Measurements from ENCODE around the gene PICALM. TPM values are rescaled to one million over a fixed set of nuclear protein-coding genes. Genes with fewer than 3 reads are reported as not detected.

PICALM gene
- polyA plus RNA-seq, 2 of the 4 experiments (the other 2 are of a cell fraction): 113 to 195 TPM

DNA sequence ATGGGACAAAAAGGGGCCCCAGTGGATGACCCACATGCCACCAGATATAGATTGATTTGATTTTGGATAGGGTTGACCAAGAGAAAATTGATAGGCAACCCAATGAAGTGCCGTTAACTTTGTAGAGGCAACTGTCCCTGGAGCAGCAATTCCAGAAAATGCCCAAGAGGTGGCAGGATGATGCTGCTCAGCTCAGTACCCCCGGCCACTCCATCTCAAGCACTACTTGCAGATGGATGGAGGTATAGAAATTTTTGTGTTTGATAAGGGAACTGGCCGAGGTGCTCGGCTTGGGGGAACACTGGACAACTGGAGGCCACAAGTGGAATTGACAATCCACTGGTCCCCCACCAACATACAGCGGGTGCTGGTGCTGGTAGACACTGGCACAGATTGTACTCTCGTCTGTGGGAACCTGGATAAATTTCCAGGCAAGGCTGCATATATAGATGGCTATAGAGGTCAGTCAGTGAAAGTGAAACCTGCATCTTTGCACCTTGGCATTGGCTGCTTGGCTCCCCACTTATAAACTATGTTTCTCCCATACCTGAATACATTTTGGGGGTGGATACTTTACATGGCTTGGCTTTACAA is 127.4 kb downstream of the PICALM start:
- Histone ChIP-seq H3K4me2 (no peak overlapping the region), H3K4me3 (no peak overlapping the region), H3K4me1 (no peaks in the 10 kb centered on the region), H3K9me3 (no peaks in the 10 kb centered on the region), H3K27ac (no peak overlapping the region)
- DNase-seq (ENCODE audit: low read depth in 1 of 2, low spot score in 1 of 2) (peak; percentile 47 to 66), ATAC-seq (peak; percentile 62 to 91; a peak in 5 of 6 replicates), FAIRE-seq (no peak)
- POLR2A ChIA-PET: no interaction called here
- TF ChIP-seq ZC3H11A (IDR thresholded peaks at IDR 0.05) (no peak), CEBPB (IDR thresholded peaks at IDR 0.05) (no peak), HES2 (IDR thresholded peaks at IDR 0.05) (no peak), ESRRA (IDR thresholded peaks at IDR 0.05; ENCODE audit: borderline replicate concordance, low read length) (no peak), MAZ (IDR thresholded peaks at IDR 0.05; ENCODE audit: borderline replicate concordance, low read depth, low read length) (no peak), KDM5A (IDR thresholded peaks at IDR 0.05) (no peak), ZFP36 (IDR thresholded peaks at IDR 0.05; ENCODE audit: borderline replicate concordance, partially characterized antibody) (no peak), POLR2A (IDR thresholded peaks at IDR 0.05; ENCODE audit: low read length) (no peak), PBX3 (IDR thresholded peaks at IDR 0.05) (no peak), RAD21 (conservative IDR thresholded peaks at IDR 0.05 in 1 of 2, IDR thresholded peaks at IDR 0.05 in 1 of 2) (peak; percentile 68 to 78), JUNB (IDR thresholded peaks at IDR 0.05) (no peak), SMC3 (IDR thresholded peaks at IDR 0.05) (peak; percentile 46; the same call in 2 of the 3 replicates), HOXA7 (CRISPR knock-in tag; IDR thresholded peaks at IDR 0.05) (no peak), GATA3 (IDR thresholded peaks at IDR 0.05; ENCODE audit: borderline replicate concordance) (no peak), TP53 (CRISPR knock-in tag; IDR thresholded peaks at IDR 0.05) (no peak), CHD4 (IDR thresholded peaks at IDR 0.05; ENCODE audit: borderline replicate concordance) (no peak), REST (IDR thresholded peaks at IDR 0.05) (no peak), FOSL2 (IDR thresholded peaks at IDR 0.05) (no peak), FOSL2 (CRISPR knock-in tag; IDR thresholded peaks at IDR 0.05) (no peak), RARB (CRISPR knock-in tag; IDR thresholded peaks at IDR 0.05) (no peak)
- TF ChIP-seq, protein P1, sequence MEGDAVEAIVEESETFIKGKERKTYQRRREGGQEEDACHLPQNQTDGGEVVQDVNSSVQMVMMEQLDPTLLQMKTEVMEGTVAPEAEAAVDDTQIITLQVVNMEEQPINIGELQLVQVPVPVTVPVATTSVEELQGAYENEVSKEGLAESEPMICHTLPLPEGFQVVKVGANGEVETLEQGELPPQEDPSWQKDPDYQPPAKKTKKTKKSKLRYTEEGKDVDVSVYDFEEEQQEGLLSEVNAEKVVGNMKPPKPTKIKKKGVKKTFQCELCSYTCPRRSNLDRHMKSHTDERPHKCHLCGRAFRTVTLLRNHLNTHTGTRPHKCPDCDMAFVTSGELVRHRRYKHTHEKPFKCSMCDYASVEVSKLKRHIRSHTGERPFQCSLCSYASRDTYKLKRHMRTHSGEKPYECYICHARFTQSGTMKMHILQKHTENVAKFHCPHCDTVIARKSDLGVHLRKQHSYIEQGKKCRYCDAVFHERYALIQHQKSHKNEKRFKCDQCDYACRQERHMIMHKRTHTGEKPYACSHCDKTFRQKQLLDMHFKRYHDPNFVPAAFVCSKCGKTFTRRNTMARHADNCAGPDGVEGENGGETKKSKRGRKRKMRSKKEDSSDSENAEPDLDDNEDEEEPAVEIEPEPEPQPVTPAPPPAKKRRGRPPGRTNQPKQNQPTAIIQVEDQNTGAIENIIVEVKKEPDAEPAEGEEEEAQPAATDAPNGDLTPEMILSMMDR (IDR thresholded peaks at IDR 0.05): peak; percentile 52
- 33% methylated on average over 6 of the region's 6 CpGs for WGBS (ENCODE audit: missing lambda C conversion rate)
- CTCF ChIA-PET: interaction anchor here (1.0 to 1.6 kb wide), 3 partner anchors 22 to 353 kb away, joined by 3 to 8 read pairs (median 4); no protein-coding TSS in a partner anchor

Measured in A549 (cell line).